ENCODE measurements around the gene FSIP1.

Gene FSIP1

DNA sequence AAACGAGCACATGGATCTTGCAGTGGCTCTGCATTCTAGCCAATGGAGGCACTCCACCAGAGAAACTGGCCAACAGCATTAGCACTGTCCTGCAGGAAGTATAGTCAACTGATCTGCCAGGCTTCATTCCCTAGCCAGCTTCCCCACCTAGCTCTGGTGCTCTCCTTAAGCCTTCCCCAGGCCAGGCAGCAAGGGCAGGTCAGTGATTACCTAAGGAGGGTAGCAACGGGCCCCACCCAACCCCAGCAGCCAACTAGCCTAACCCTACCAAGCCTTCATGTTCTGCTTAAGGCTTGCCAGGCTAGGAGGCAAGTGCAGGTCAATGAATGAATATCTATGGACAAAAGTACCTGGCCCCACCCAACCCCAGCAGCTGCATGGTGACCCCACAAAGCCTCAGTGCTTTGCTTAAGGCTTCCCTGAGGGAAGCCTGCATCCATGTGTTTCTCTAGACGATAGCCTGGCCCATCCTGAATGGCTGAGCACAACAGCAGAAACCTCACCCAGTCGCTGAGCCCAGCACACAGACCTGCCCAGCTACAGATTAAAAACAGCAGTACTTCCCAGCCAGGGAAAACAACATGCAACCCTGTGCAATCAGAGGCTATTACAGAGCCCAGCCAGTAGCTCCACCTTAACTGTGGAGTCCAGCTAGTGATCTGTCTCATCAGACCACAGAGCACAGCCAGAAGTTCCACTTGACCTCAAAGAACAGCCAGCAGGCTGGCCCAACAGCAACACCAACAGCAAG is 173.3 kb downstream of the FSIP1 start:
- DNase-seq = no peak

DNA sequence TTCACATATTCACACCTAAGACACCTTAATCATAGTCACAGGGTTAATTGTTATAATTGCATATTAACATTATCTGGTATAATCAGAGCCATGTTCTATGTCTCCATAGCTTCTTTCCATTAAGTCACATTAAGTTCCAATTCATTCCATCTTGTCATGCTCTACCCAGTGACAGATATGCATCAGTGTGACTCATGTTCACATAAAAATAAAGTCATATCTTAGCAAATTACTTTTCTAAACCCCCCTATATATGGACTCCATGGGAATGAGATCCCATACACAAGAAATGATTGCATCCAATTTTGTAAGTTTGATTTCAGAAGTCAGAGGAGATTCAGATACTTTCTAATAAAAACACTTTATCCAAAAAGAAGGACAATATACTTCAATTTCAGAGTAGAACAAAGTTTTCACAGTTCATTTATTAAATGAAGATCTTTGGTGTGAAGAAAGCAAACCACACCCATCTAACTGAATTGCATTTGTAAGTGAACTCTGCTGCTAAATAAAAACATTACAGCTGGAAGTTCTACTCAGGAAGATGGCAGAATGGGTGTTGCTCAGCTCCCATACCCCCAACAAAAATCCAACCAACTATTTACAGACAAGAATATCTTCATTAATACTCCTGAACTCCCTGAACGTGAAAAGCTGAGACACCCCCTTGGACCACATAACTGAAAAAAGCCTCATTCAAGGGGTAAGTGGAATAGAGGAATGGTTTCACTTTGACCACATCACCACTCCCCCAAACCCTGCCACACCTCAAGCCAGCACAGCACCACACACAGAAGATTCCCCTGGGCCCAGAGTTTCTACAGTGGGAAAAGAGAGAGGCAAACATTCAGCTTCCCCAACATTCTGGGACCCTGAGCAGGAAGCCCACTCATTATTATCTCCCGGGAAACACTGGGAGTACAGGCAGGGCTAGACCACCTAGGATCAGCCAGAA is 174.2 kb downstream of the FSIP1 start:
- no peak for DNase-seq

DNA sequence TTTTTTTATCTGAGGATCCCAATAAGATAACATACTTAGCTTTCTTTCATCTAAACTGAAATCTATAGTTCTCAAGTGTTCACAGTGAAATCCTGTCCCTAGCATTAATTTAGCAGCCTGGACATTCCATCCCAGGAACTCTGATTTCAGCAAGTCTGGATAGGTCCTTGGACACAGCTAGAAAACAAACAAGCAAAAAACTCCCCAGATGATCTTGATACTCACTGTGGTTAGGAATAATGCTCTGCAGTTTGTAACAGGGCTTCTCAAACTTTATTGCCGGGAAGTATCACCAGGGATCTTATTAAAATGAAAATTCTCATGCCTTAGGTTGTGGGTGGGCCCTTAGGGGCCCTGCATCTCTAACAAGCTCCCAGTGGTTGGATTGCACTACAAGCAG is 177.5 kb downstream of the FSIP1 start:
- no peak for DNase-seq

DNA sequence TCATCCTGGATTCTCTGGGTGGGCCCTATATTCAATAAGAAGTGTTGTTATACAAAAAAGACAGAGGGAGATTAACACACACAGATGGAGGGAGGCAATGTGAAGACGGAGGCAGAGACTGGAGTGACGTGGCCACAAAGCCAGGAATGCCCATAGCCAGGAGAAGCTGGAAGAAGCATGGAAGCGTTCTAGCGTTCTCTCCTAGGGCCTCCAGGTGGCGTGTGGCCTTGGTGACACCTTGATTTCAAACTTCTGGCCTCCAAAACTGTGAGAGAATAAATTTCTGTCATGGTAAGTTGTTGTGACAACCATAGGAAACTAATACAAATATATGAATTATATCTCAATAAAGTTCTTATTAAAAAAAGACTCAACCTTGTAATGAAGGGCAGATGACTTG is 180.5 kb downstream of the FSIP1 start:
- no peak for DNase-seq

GRCh38 chr15:39599871-39600270 is 182.8 kb downstream of the FSIP1 start:
- no peak for DNase-seq

DNA sequence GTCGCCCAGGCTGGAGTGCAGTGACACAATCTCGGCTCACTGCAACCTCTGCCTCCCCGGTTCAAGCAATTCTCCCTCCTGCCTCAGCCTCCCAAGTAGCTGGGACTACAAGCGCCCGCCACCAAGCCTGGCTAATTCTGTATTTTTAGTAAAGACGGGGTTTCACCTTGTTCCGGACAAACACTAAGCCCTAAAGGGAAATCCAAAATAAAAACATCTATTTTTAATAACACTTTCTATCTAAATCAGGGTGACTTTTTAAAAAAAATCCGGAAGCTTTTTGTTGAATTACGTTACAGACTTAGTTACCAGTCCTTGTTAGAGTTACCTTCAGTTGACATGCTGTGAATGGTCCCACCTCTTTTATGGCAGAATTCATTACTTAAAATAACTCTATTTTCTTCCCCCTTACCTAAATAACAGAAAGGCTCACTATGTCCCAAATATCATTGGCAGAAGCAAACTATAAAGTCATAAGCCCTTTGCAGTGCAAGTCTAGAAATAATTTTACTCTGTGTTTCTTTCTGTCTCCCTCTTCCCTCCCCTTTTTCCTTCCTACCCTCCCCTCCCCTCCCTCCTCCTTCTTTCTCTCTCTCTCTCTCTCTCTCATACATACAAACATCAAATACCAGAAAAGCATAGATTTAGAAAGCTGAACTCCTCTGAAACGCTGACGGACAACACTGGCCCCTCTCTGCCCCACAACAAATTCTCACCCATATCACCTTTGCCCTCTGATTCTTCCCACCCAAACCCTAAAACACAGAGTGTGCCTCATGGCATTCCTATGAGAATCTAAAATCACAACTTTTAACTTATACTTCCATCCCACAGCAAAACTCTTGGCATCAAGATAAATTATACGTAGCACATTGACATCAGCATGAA is 183.4 kb downstream of the FSIP1 start:
- no peak for DNase-seq

DNA sequence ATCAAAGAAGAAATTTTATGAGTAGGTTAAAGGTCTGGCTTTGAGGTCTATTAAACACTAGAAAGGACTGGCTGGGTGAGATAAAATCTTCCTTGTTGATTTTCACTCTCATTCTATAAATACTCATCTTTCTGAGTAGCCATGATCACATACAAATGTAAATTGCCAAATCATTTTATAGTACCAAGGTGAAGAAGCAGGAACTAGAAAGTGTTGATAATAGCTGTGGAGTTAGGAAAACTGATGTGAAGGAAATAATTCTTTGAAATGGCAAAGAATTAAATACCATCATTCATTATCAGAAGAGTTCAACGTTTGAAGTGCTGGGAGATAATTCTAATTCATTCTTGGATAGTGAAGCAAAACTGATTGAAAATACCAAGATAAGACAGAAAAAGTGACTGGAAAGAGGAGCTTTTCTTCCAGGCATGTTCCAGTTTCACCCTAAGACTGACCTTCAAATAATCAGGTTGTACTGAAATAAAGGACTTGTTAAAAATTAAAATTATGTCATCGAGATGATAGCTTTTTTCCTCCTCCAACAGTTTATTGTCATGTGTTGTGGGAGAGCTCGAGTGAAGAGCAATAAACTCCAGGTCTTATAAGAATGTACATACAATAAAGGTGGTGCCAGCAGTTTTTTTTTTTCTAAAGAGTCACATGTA is 184.3 kb downstream of the FSIP1 start:
- DNase-seq = no peak

DNA sequence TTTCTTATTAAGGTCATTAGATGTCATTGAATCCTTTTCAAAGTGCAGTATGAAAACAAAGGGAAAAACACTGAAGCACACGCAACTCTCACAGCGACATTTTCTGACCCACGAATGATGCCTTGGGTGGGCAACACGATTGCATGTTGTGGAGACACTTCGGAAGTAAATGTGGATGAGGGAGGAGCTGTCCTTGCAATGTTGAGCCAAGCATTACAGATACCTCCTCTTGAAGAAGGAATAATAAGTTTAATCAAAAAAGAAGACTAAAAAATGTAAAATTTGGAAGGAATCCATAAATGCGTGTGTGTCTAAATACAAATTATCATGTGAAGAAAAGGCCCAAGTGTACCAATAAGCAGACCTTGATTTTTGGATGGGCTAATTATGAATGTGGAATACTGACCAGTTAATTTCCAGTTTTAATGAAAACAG is 184.9 kb downstream of the FSIP1 start:
- no peak for DNase-seq

DNA sequence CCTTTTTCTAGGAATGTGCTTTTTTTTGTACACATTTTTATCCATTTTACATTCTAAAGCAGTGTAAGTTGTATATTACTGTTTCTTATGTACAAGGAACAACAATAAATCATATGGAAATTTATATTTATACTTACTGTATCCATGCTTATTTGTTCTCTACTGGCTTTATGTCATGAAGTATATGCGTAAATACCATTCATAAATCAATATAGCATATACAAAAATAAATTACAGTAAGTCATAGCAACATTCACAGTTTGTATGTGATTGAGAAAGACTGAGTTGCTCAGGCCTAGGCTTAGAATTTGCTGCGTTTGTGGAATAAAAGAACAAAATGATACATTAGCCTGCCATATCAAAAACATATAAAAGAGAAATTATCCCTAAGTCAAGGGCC is 185.3 kb downstream of the FSIP1 start:
- DNase-seq = no peak

- no peak for DNase-seq
Observed at GRCh38 chr15:39596358-39597051, 186.1 kb downstream of the FSIP1 start.

GRCh38 chr15:39595338-39596221 is 187.1 kb downstream of the FSIP1 start:
- DNase-seq = no peak

GRCh38 chr15:39594446-39595337 is 187.9 kb downstream of the FSIP1 start:
- no peak for DNase-seq

DNA sequence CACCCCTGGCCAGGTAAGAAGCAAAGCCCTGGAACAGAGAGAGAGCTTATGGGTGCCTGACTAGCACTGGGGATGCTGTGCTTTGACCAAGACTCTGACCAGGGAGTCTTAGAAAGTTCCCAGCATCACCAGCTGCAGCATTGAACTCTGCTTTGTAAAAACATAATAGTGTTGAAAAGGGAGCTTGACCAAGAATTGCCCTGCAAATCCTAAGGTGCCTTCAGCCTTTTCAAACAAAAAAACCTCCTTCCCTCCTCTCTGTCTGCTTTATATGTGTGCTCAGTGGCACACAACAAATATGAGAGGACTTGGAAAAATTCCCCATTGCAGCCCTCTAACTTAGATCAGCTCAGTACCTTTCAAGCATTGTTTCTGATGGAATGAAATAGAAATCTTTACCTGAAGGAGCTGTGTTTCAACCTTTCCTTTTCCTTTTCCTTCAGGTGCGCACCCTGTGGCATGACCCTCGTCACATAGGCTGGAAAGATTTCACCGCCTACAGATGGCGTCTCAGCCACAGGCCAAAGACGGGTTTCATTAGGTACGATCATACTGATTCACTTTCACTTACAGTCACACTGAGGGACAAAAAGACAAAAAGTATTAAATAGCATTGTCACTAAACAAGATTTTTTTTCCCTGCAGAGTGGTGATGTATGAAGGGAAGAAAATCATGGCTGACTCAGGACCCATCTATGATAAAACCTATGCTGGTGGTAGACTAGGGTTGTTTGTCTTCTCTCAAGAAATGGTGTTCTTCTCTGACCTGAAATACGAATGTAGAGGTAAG is 188.8 kb downstream of the FSIP1 start:
- no peak for DNase-seq

- DNase-seq = no peak
Observed at GRCh38 chr15:39593071-39593655, 189.5 kb downstream of the FSIP1 start.

DNA sequence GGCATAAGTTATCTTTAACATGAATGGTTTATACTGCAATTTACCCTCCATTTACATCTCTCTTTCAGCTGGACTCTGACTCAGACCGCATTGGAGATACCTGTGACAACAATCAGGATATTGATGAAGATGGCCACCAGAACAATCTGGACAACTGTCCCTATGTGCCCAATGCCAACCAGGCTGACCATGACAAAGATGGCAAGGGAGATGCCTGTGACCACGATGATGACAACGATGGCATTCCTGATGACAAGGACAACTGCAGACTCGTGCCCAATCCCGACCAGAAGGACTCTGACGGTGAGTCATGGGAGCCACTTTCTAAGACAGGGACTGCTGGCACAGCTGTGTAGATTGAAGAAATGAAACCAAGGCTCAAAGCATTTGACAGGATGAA is 190.1 kb downstream of the FSIP1 start:
- DNase-seq = no peak

DNA sequence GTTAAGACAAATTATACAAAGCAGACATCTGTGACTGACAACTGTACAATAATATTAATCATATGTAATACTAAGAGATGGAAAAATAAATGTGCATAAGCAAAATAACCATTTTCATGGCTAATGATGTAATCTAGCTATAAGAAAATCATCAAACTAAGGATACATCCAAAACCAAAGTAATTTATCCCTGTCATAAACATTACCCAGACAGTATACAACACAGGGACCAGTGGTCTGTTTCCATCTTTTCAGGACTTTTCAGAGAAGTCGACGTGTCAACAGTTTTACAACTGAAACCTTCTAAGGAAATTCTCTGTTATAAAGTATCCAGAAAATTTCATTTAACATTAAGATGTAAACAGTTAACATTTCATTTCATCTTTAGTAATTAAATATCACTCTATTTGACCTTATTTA is 190.7 kb downstream of the FSIP1 start:
- no peak for DNase-seq

GRCh38 chr15:39591141-39591895 is 191.3 kb downstream of the FSIP1 start:
- DNase-seq = no peak
